H1 (cell line): Measurements from ENCODE around the gene SDF2. TPM values are rescaled to one million over a fixed set of nuclear protein-coding genes. Genes with fewer than 3 reads are reported as not detected.

Experiments used
- CTCF ChIA-PET: fragments of 300-600 bp; sonication (Branson Sonifier 250); formaldehyde crosslinking; loops from one replicate; lab custom pipeline; 2021; ENCODE audit not compliant: partially characterized antibody; lab: Charles Lee
- POLR2A ChIA-PET: fragments of 300-600 bp; sonication (Branson Sonifier 250); formaldehyde crosslinking; loops from one replicate; lab custom pipeline; 2021; ENCODE audit warnings: inconsistent platforms; ENCODE audit not compliant: partially characterized antibody; lab: Charles Lee
- DNase-seq, 2 experiments: peaks; one replicate each; pipeline versions ENCODE4 v3.0.0 to v3.0.0-alpha.2; 2010 to 2022; ENCODE audit warnings: low spot score in 2 of 2, low read depth in 1 of 2, mixed read lengths in 1 of 2
- FAIRE-seq: peaks from 2 replicates; lab custom pipeline; 2011; peaks lifted over from hg19 to GRCh38; lab: Jason Lieb, UNC
- H2AFZ ChIP-seq: 2 replicates; pipeline ENCODE4 v1.8.1; 2012; ENCODE audit warnings: low read length, inconsistent platforms
- H2AK5ac ChIP-seq: 2 replicates; pipeline ENCODE4 v1.6.1; 2013; ENCODE audit warnings: low read depth, low read length
- H2BK120ac ChIP-seq: replicated peaks from 2 replicates; pipeline ENCODE3; 2013; ENCODE audit warnings: low read depth, low read length, inconsistent platforms
- H2BK12ac ChIP-seq: 2 replicates; pipeline ENCODE4 v1.6.1; 2013; ENCODE audit warnings: low read depth, low read length
- H2BK15ac ChIP-seq: 2 replicates; pipeline ENCODE4 v1.6.1; 2013; ENCODE audit warnings: low read length
- H2BK20ac ChIP-seq: 2 replicates; pipeline ENCODE4 v1.6.1; 2013; ENCODE audit warnings: low read length
- H2BK5ac ChIP-seq: 2 replicates; pipeline ENCODE4 v1.6.1; 2013; ENCODE audit warnings: low read depth, low read length
- H3K14ac ChIP-seq: 2 replicates; pipeline ENCODE4 v1.6.1; 2013; ENCODE audit warnings: inconsistent platforms; ENCODE audit not compliant: insufficient read length
- H3K18ac ChIP-seq: 2 replicates; pipeline ENCODE4 v1.6.1; 2013; ENCODE audit warnings: low read length; ENCODE audit errors: extremely low read depth
- H3K23ac ChIP-seq: 2 replicates; pipeline ENCODE4 v1.6.1; 2013; ENCODE audit warnings: inconsistent platforms; ENCODE audit not compliant: insufficient read length
- H3K23me2 ChIP-seq: 2 replicates; pipeline ENCODE4 v1.6.1; 2013; ENCODE audit warnings: low read depth, low read length
- H3K27ac ChIP-seq: 2 replicates; pipeline ENCODE4 v1.6.1; 2011; ENCODE audit warnings: low read depth, low read length, inconsistent platforms
- H3K27me3 ChIP-seq, 4 experiments: replicated peaks in 1 of 4; 1 replicate in 1 of 4; 2 replicates in 3 of 4; pipeline versions ENCODE4 v1.6.1 to v1.8.1; 2011 to 2013; ENCODE audit warnings: low read length in 3 of 4, mild to moderate bottlenecking in 3 of 4, inconsistent platforms in 2 of 4, mixed read lengths in 2 of 4, moderate library complexity in 1 of 4; ENCODE audit not compliant: control insufficient read depth in 3 of 4, insufficient read depth in 3 of 4; ENCODE audit errors: extremely low read depth in 1 of 4
- H3K36me3 ChIP-seq, 4 experiments: 2 replicates each; pipeline versions ENCODE4 v1.6.1 to v1.8.1; 2011 to 2013; ENCODE audit warnings: mild to moderate bottlenecking in 4 of 4, low read length in 3 of 4, moderate library complexity in 2 of 4, control low read depth in 1 of 4, inconsistent platforms in 1 of 4; ENCODE audit not compliant: insufficient read depth in 4 of 4, control insufficient read depth in 2 of 4
- H3K4ac ChIP-seq: replicated peaks from 2 replicates; pipeline ENCODE3; 2013; ENCODE audit warnings: low read length, low read depth, mixed read lengths, inconsistent platforms; ENCODE audit not compliant: insufficient read length
- H3K4me1 ChIP-seq, 4 experiments: replicated peaks in 1 of 4; 1 replicate in 1 of 4; 2 replicates in 3 of 4; pipeline versions ENCODE4 v1.6.1 to v1.8.1; 2011 to 2013; ENCODE audit warnings: low read length in 3 of 4, inconsistent platforms in 2 of 4, mixed read lengths in 1 of 4; ENCODE audit not compliant: insufficient read depth in 4 of 4, control insufficient read depth in 3 of 4
- H3K4me2 ChIP-seq, 2 experiments: 2 replicates each; pipeline versions ENCODE4 v1.6.1 to v1.8.1; 2011 to 2013; ENCODE audit warnings: low read depth in 2 of 2, low read length in 2 of 2, control low read depth in 1 of 2, inconsistent platforms in 1 of 2, mild to moderate bottlenecking in 1 of 2; ENCODE audit not compliant: insufficient read depth in 1 of 2
- H3K4me3 ChIP-seq, 4 experiments: fragments of 200-600, 300-600 bp in 1 of 4; sonication (generic), shearing (Covaris generic), sonication (Bioruptor Twin) in 1 of 4; 2 replicates each; pipeline versions ENCODE4 v1.5.1 to v1.8.1; 2011 to 2016; ENCODE audit warnings: low read length in 4 of 4, low read depth in 3 of 4, control low read depth in 2 of 4, inconsistent platforms in 2 of 4, mild to moderate bottlenecking in 2 of 4, mixed read lengths in 1 of 4, moderate library complexity in 1 of 4; ENCODE audit not compliant: insufficient read depth in 2 of 4; ENCODE audit errors: extremely low read depth in 1 of 4
- H3K56ac ChIP-seq: replicated peaks from 2 replicates; pipeline ENCODE3; 2013; ENCODE audit warnings: low read depth, mild to moderate bottlenecking, mixed read lengths, low read length, inconsistent platforms; ENCODE audit not compliant: insufficient read length
- H3K79me1 ChIP-seq: 2 replicates; pipeline ENCODE4 v1.6.1; 2013; ENCODE audit warnings: low read depth, low read length, control low read depth
- H3K79me2 ChIP-seq, 2 experiments: 2 replicates each; pipeline versions ENCODE4 v1.6.1 to v1.8.1; 2012 to 2013; ENCODE audit warnings: low read length in 2 of 2, mild to moderate bottlenecking in 2 of 2, inconsistent platforms in 1 of 2; ENCODE audit not compliant: insufficient read depth in 2 of 2, control insufficient read depth in 1 of 2
- H3K9ac ChIP-seq, 4 experiments: replicated peaks in 1 of 4; 1 replicate in 1 of 4; 2 replicates in 3 of 4; pipeline versions ENCODE4 v1.6.1 to v1.8.1; 2011 to 2013; ENCODE audit warnings: low read depth in 3 of 4, low read length in 3 of 4, control low read depth in 2 of 4, mild to moderate bottlenecking in 2 of 4, moderate library complexity in 2 of 4, inconsistent platforms in 1 of 4; ENCODE audit errors: extremely low read depth in 1 of 4
- H3K9me3 ChIP-seq, 2 experiments: 2 replicates each; pipeline versions ENCODE4 v1.6.1 to v1.8.1; 2012 to 2013; ENCODE audit warnings: mild to moderate bottlenecking in 2 of 2, moderate library complexity in 2 of 2, control low read depth in 1 of 2, inconsistent platforms in 1 of 2, low read depth in 1 of 2, low read length in 1 of 2, mixed read lengths in 1 of 2; ENCODE audit not compliant: insufficient read depth in 2 of 2
- H4K20me1 ChIP-seq, 2 experiments: replicated peaks in 1 of 2; 2 replicates each; pipeline versions ENCODE3 to v1.8.1; 2011 to 2013; ENCODE audit warnings: inconsistent platforms in 2 of 2, low read length in 2 of 2, mild to moderate bottlenecking in 1 of 2; ENCODE audit not compliant: insufficient read depth in 2 of 2, control insufficient read depth in 1 of 2
- H4K5ac ChIP-seq: 2 replicates; pipeline ENCODE4 v1.6.1; 2013; ENCODE audit warnings: low read length, low read depth, mixed read lengths, inconsistent platforms; ENCODE audit not compliant: insufficient read length
- H4K8ac ChIP-seq: 2 replicates; pipeline ENCODE4 v1.8.0; 2013; ENCODE audit warnings: mild to moderate bottlenecking, moderate library complexity, low read length, inconsistent platforms; ENCODE audit not compliant: insufficient read depth; ENCODE audit errors: extremely low read depth
- H4K91ac ChIP-seq: replicated peaks from 2 replicates; pipeline ENCODE3; 2013; ENCODE audit warnings: low read length, mixed read lengths, inconsistent platforms; ENCODE audit not compliant: insufficient read length
- JUN ChIP-seq: IDR thresholded peaks from 2 replicates; pipeline ENCODE4 v1.6.1; 2011; ENCODE audit warnings: low read depth, mild to moderate bottlenecking, improper control_type of control experiment, low read length
- POLR2A ChIP-seq, 2 experiments: IDR thresholded peaks; 1 replicate in 1 of 2; 2 replicates in 1 of 2; pipeline ENCODE4 v1.6.1; 2011; ENCODE audit warnings: low read depth in 2 of 2, low read length in 2 of 2, mild to moderate bottlenecking in 2 of 2; ENCODE audit errors: control extremely low read depth in 1 of 2
- RAD21 ChIP-seq, 2 experiments: IDR thresholded peaks in 1 of 2; conservative IDR thresholded peaks in 1 of 2; 2 replicates each; pipeline ENCODE4 v1.6.1; 2011; ENCODE audit warnings: low read depth in 2 of 2, low read length in 2 of 2, improper control_type of control experiment in 1 of 2, inconsistent platforms in 1 of 2, mild to moderate bottlenecking in 1 of 2, moderate library complexity in 1 of 2
- WGBS, 2 experiments: shearing (Covaris generic) in 1 of 2; methylation state at CpG; one replicate each; pipeline versions ENCODE4 v1.1.6 to v1.1.7; 2013 to 2015; ENCODE audit warnings: low lambda C conversion rate in 2 of 2, mixed read lengths in 2 of 2, inconsistent platforms in 1 of 2, low coverage in 1 of 2, missing lambda C conversion rate in 1 of 2; ENCODE audit not compliant: insufficient replicate concordance in 2 of 2, insufficient coverage in 1 of 2, insufficient read length in 1 of 2; ENCODE audit errors: extremely low coverage in 1 of 2, missing lambda C conversion rate in 1 of 2; 5-methylcytosine and 5-hydroxymethylcytosine counted together
- polyA plus RNA-seq, 7 experiments: library from polyadenylated mRNA; depleted of rRNA in 3 of 7; stranded (reverse) in 5 of 7; unstranded in 2 of 7; fragments of >200 nt in 5 of 7; fragments of 200-250 nt in 2 of 7; gene quantifications; 1 replicate in 5 of 7; 2 replicates in 1 of 7; 4 replicates in 1 of 7; pipeline versions ENCODE4 v1.2.1 to v1.2.3, GENCODE V29; 2011 to 2013; ENCODE audit warnings: missing spikeins in 2 of 7, mixed read lengths in 2 of 7
- total RNA-seq: library from RNA; stranded (reverse); fragmentation: NEBNext Ultra II Directional; extraction: Animal tissue kit (Norgen Biotek cat#: 25700); gene quantifications from 2 replicates; pipeline ENCODE4 v1.2.1, GENCODE V29; 2021

The SDF2 gene
- total and polyA plus RNA-seq, 2 of the 8 experiments (the other 6 are each of a cell fraction or from before 2014, with no cell fraction given): 44.8 to 65.4 TPM

GRCh38 chr17:28613931-28614381 lies 47.8 kb downstream of the SDF2 start, which contains the start of gene RSKR:
TSS of gene RSKR (minus strand) at chr17:28614185. CDS start at chr17:28614161, 24 bp downstream.
- no peak within 1 kb of the TSS for H4K91ac ChIP-seq
- no peak within 1 kb of the TSS for H3K4ac ChIP-seq
- H2BK12ac ChIP-seq: no peak within 1 kb of the TSS
- H3K4me1 ChIP-seq: no peaks in the 10 kb centered on the region
- no peaks in the 10 kb centered on the region for H3K23me2 ChIP-seq
- no peak within 1 kb of the TSS for H2AFZ ChIP-seq
- DNase-seq (no peak), FAIRE-seq (no peak)
- peaks cover 2% of the 10 kb centered on the region in 2 experiments for H4K20me1 ChIP-seq
- H3K79me1 ChIP-seq: no peaks in the 10 kb centered on the region
- H3K27ac ChIP-seq: no peak within 1 kb of the TSS
- H3K4me3 ChIP-seq: no peak within 1 kb of the TSS
- H4K8ac ChIP-seq: no peak within 1 kb of the TSS
- no peak within 1 kb of the TSS for H2BK5ac ChIP-seq
- H2AK5ac ChIP-seq: no peak within 1 kb of the TSS
- H3K9ac ChIP-seq: no peak within 1 kb of the TSS
- CTCF ChIA-PET: interaction anchor here (0.6 to 6.0 kb wide), 12 partner anchors 9 to 309 kb away, joined by 3 to 45 read pairs (median 5); partner anchors contain the start of gene SPAG5
- no peaks in the 10 kb centered on the region for H3K79me2 ChIP-seq
- H3K56ac ChIP-seq: no peak within 1 kb of the TSS
- H4K5ac ChIP-seq: no peak within 1 kb of the TSS
- H3K14ac ChIP-seq: no peak within 1 kb of the TSS
- WGBS, 2 experiments: 88% methylated on average over 5 of the region's 5 CpGs; no CpG with 5 or more reads in 1 of the 2 experiments
- no peak within 1 kb of the TSS for H3K23ac ChIP-seq
- peaks cover 43 to 78% (median 65%) of the 10 kb centered on the region in 4 experiments for H3K36me3 ChIP-seq
- no peak within 1 kb of the TSS for H2BK120ac ChIP-seq
- H3K18ac ChIP-seq: no peak within 1 kb of the TSS
- H3K27me3 ChIP-seq: no peaks in the 10 kb centered on the region
- no peak within 1 kb of the TSS for H2BK20ac ChIP-seq
- POLR2A ChIA-PET: interaction anchor here (0.7 to 14.8 kb wide), 12 partner anchors 15 to 92 kb away, joined by 3 to 163 read pairs (median 4); partner anchors contain the start of genes ALDOC, PIGS and SPAG5
- TF ChIP-seq JUN (no peak), POLR2A (IDR thresholded peaks at IDR 0.05; ENCODE audit: control extremely low read depth in 1 of 2, low read depth in 2 of 2, low read length in 2 of 2) (no peak), RAD21 (IDR thresholded peaks at IDR 0.05 in 1 of 2, conservative IDR thresholded peaks at IDR 0.05 in 1 of 2; ENCODE audit: low read depth in 2 of 2, low read length in 2 of 2) (no peak)
- no peaks in the 10 kb centered on the region for H3K9me3 ChIP-seq
- no peak within 1 kb of the TSS for H3K4me2 ChIP-seq
- H2BK15ac ChIP-seq: no peak within 1 kb of the TSS
